Neutrophil (primary cell): ENCODE data around the gene BMAL1.

Experiments used
- H3K27ac ChIP-seq: fragments of 200-600 bp; sonication (generic); 2 replicates; pipeline ENCODE4 v1.5.1; 2016; ENCODE audit warnings: mild to moderate bottlenecking, moderate library complexity
- H3K27me3 ChIP-seq: fragments of 200-600 bp; sonication (generic); 2 replicates; pipeline ENCODE4 v1.6.0; 2016; ENCODE audit warnings: mild to moderate bottlenecking
- H3K36me3 ChIP-seq: fragments of 200-600 bp; sonication (generic); 2 replicates; pipeline ENCODE4 v1.5.1; 2017
- H3K4me1 ChIP-seq, 2 experiments: fragments of 200-600 bp in 1 of 2; sonication (generic) in 1 of 2; 1 replicate in 1 of 2; 2 replicates in 1 of 2; pipeline versions ENCODE4 v1.5.1 to v1.6.1; 2013 to 2016; ENCODE audit warnings: low read depth in 1 of 2, low read length in 1 of 2, mild to moderate bottlenecking in 1 of 2, moderate library complexity in 1 of 2; ENCODE audit not compliant: control insufficient read depth in 1 of 2, insufficient read depth in 1 of 2
- H3K4me3 ChIP-seq, 2 experiments: fragments of 200-600 bp in 1 of 2; sonication (generic) in 1 of 2; 1 replicate in 1 of 2; 2 replicates in 1 of 2; pipeline ENCODE4 v1.5.1; 2013 to 2016; ENCODE audit warnings: low read depth in 1 of 2, low read length in 1 of 2, mild to moderate bottlenecking in 1 of 2, moderate library complexity in 1 of 2
- H3K9me3 ChIP-seq: fragments of 200-600 bp; sonication (generic); 2 replicates; pipeline ENCODE4 v1.5.1; 2016
- TF ChIP-seq, protein P1 (sequence below): fragments of 200-600 bp; sonication (generic); IDR thresholded peaks from 2 replicates; pipeline ENCODE4 v1.5.1; 2016; ENCODE audit warnings: antibody characterized with exemption

Gene BMAL1

GRCh38 chr11:13277768-13278608 lies at the start of gene BMAL1:
Gene BMAL1 (plus strand): TSS chr11:13277790. CDS start chr11:13354309, 76,519 bp downstream.
- Histone ChIP-seq H3K4me3 (peak within 1 kb of the TSS; percentile 98 to 99), H3K36me3 (no peaks in the 10 kb centered on the region), H3K27ac (peak within 1 kb of the TSS; percentile 98), H3K27me3 (peaks cover 72% of the 10 kb centered on the region), H3K9me3 (no peaks in the 10 kb centered on the region), H3K4me1 (peaks cover 29 to 40% of the 10 kb centered on the region in 2 experiments)
- TF ChIP-seq, protein P1, sequence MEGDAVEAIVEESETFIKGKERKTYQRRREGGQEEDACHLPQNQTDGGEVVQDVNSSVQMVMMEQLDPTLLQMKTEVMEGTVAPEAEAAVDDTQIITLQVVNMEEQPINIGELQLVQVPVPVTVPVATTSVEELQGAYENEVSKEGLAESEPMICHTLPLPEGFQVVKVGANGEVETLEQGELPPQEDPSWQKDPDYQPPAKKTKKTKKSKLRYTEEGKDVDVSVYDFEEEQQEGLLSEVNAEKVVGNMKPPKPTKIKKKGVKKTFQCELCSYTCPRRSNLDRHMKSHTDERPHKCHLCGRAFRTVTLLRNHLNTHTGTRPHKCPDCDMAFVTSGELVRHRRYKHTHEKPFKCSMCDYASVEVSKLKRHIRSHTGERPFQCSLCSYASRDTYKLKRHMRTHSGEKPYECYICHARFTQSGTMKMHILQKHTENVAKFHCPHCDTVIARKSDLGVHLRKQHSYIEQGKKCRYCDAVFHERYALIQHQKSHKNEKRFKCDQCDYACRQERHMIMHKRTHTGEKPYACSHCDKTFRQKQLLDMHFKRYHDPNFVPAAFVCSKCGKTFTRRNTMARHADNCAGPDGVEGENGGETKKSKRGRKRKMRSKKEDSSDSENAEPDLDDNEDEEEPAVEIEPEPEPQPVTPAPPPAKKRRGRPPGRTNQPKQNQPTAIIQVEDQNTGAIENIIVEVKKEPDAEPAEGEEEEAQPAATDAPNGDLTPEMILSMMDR: peak; percentile 11

GRCh38 chr11:13228572-13228971 lies 49.0 kb upstream of the BMAL1 start:
- Histone ChIP-seq H3K27ac (no peak overlapping the region), H3K4me1 (no peaks in the 10 kb centered on the region), H3K36me3 (no peaks in the 10 kb centered on the region), H3K4me3 (no peak overlapping the region), H3K9me3 (no peaks in the 10 kb centered on the region), H3K27me3 (peaks cover 36% of the 10 kb centered on the region)
- TF ChIP-seq, protein P1: no peak

- H3K4me3 ChIP-seq: no peak overlapping the region
- H3K36me3 ChIP-seq: no peaks in the 10 kb centered on the region
- H3K4me1 ChIP-seq: no peaks in the 10 kb centered on the region
- H3K27me3 ChIP-seq: peaks cover 41% of the 10 kb centered on the region
- TF ChIP-seq, protein P1: no peak
- no peak overlapping the region for H3K27ac ChIP-seq
- H3K9me3 ChIP-seq: no peaks in the 10 kb centered on the region
Measured at GRCh38 chr11:13229136-13229535, 48.5 kb upstream of the BMAL1 start.

GRCh38 chr11:13229711-13230318 lies 47.8 kb upstream of the BMAL1 start:
- no peaks in the 10 kb centered on the region for H3K4me1 ChIP-seq
- TF ChIP-seq, protein P1: no peak
- H3K9me3 ChIP-seq: no peaks in the 10 kb centered on the region
- no peak overlapping the region for H3K4me3 ChIP-seq
- H3K27ac ChIP-seq: no peak overlapping the region
- no peaks in the 10 kb centered on the region for H3K36me3 ChIP-seq
- peaks cover 41% of the 10 kb centered on the region for H3K27me3 ChIP-seq

DNA sequence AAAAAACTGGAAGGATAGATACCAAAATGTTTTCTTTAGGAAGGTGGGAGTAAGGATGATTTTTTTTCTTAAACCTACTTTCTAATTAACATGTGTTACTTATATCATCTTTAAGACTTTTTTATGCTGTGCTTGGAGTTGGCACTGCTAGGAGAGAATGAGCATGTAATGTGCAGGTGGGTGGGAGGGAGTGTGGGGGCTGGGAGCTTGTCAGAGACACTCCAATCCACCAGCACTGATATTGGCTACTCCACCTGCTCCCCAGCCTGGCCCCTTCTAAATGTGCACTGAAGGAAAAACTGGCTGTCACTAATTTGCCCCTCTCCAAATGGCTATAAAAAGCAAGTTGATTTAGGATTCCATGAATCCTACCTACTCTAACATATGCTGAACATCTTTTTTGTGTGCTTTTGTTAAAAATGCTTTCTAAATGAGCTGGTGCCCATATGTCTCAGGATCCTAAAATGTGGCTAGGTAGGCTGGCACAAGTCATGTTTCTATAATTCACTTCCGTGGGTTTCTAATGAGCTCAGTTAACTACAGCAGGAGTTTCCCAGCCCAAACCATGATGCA lies 44.3 kb upstream of the BMAL1 start:
- no peak overlapping the region for H3K27ac ChIP-seq
- no peaks in the 10 kb centered on the region for H3K36me3 ChIP-seq
- H3K4me3 ChIP-seq: no peak overlapping the region
- no peaks in the 10 kb centered on the region for H3K9me3 ChIP-seq
- H3K27me3 ChIP-seq: peaks cover 38% of the 10 kb centered on the region
- TF ChIP-seq, protein P1: no peak
- H3K4me1 ChIP-seq: no peaks in the 10 kb centered on the region
